ENCODE measurements around the gene DGKI. TPM values are rescaled to one million over a fixed set of nuclear protein-coding genes. Genes with fewer than 3 reads are reported as not detected.

The DGKI gene
- total and polyA plus RNA-seq, 10 donors, result 0.03 to 1.0 (median 0.45) TPM

DNA sequence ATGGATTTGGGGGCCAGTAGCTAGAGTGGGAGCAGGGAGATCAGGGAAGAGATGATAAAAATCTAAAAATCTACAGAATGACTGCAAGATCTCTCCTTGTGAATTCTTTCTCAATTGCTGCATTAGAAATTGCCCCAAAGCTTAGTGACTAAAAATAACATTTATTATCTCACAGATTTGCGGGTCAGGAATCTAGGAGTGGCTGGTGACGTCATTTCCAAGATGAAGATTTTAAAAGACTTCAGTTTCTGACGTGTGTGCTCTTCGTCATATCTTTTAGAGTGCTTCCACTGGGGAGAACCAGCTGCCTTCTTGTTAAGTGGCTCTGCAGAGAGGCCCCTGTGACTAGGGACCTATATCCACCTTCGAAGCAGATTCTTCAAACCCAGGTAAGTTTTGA is 112.6 kb downstream of the DGKI start:
- no peak for TF ChIP-seq POLR2A (IDR thresholded peaks at IDR 0.05)
- TF ChIP-seq, protein P1, sequence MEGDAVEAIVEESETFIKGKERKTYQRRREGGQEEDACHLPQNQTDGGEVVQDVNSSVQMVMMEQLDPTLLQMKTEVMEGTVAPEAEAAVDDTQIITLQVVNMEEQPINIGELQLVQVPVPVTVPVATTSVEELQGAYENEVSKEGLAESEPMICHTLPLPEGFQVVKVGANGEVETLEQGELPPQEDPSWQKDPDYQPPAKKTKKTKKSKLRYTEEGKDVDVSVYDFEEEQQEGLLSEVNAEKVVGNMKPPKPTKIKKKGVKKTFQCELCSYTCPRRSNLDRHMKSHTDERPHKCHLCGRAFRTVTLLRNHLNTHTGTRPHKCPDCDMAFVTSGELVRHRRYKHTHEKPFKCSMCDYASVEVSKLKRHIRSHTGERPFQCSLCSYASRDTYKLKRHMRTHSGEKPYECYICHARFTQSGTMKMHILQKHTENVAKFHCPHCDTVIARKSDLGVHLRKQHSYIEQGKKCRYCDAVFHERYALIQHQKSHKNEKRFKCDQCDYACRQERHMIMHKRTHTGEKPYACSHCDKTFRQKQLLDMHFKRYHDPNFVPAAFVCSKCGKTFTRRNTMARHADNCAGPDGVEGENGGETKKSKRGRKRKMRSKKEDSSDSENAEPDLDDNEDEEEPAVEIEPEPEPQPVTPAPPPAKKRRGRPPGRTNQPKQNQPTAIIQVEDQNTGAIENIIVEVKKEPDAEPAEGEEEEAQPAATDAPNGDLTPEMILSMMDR (IDR thresholded peaks at IDR 0.05 in 8 of 11, conservative IDR thresholded peaks at IDR 0.05 in 3 of 11), result no peak
- no peak for TF ChIP-seq POLR2AphosphoS5 (IDR thresholded peaks at IDR 0.05)
- WGBS, 5 donors, result 71 to 83% (median 80%) methylated on average over 5 of the region's 5 CpGs
- no peak overlapping the region for H3K27ac ChIP-seq
- no peak for DNase-seq
- H3K9me3 ChIP-seq, result no peaks in the 10 kb centered on the region
- no peaks in the 10 kb centered on the region for H3K36me3 ChIP-seq
- no peaks in the 10 kb centered on the region for H3K4me1 ChIP-seq
- intact Hi-C loops (cut with DNase I; ENCODE audit: low total_unique reads), result no loop called here
- no peak overlapping the region for H3K4me3 ChIP-seq
- peaks cover 0 to 10% (median 0%) of the 10 kb centered on the region in 7 donors for H3K27me3 ChIP-seq (replicated peaks in 1 of 7)

DNA sequence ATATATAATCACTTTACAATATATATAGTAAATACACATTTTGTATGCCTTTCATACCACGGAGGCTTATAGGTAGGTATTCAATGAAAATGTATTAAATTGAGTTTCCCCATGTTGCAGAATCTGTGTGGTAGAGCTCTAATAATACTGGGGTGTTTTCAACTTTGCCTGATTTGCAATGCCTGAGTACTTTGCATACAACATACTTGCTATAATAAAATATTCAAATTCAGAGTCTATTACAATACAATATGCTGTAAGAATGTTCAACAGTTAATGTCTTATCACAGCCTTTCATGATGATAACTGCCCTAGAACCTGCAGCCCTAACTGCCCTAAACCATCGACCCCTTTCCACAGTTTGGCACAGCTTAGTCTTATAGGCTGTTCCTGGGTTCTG is 114.6 kb downstream of the DGKI start:
- Histone ChIP-seq H3K9me3 (no peaks in the 10 kb centered on the region), H3K4me3 (no peak overlapping the region), H3K27me3 (replicated peaks in 1 of 7) (peaks cover 0 to 10% (median 0%) of the 10 kb centered on the region in 7 donors), H3K36me3 (no peaks in the 10 kb centered on the region), H3K4me1 (no peaks in the 10 kb centered on the region), H3K27ac (no peak overlapping the region)
- WGBS, 5 donors, result 74 to 90% (median 84%) methylated on average over 2 of the region's 2 CpGs
- no peak for DNase-seq
- TF ChIP-seq, protein P1 (IDR thresholded peaks at IDR 0.05 in 8 of 11, conservative IDR thresholded peaks at IDR 0.05 in 3 of 11), result no peak
- no peak for TF ChIP-seq POLR2A (IDR thresholded peaks at IDR 0.05)
- no peak for TF ChIP-seq POLR2AphosphoS5 (IDR thresholded peaks at IDR 0.05)
- intact Hi-C loops (cut with DNase I; ENCODE audit: low total_unique reads), result no loop called here

DNA sequence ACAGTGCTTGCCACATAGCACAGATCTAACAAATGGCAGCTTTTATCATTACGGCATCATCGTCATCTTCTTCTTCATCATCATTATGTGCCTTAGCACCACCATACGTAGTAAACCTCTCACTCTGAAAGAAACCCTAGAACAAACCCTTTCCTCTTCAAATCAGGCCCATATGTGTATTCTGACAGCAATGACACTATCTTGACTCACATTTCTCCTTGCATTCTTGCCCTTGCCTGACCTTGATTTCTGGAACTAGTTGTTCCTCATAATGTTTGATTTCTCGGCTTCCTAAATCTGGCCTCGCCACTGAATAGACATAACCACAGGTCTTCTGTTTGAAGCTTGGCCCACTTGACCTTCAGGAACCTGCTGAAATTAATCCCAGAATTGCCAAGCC is 115.3 kb downstream of the DGKI start:
- Histone ChIP-seq H3K27me3 (replicated peaks in 1 of 7) (peaks cover 0 to 10% (median 0%) of the 10 kb centered on the region in 7 donors), H3K36me3 (no peaks in the 10 kb centered on the region), H3K27ac (no peak overlapping the region), H3K4me3 (no peak overlapping the region), H3K9me3 (no peaks in the 10 kb centered on the region), H3K4me1 (no peaks in the 10 kb centered on the region)
- 77 to 93% (median 87%) methylated on average over 5 of the region's 5 CpGs for WGBS, 5 donors
- no peak for TF ChIP-seq POLR2A (IDR thresholded peaks at IDR 0.05)
- TF ChIP-seq, protein P1 (IDR thresholded peaks at IDR 0.05 in 8 of 11, conservative IDR thresholded peaks at IDR 0.05 in 3 of 11), result no peak
- no peak for TF ChIP-seq POLR2AphosphoS5 (IDR thresholded peaks at IDR 0.05)
- no peak for DNase-seq
- intact Hi-C loops (cut with DNase I; ENCODE audit: low total_unique reads), result no loop called here

DNA sequence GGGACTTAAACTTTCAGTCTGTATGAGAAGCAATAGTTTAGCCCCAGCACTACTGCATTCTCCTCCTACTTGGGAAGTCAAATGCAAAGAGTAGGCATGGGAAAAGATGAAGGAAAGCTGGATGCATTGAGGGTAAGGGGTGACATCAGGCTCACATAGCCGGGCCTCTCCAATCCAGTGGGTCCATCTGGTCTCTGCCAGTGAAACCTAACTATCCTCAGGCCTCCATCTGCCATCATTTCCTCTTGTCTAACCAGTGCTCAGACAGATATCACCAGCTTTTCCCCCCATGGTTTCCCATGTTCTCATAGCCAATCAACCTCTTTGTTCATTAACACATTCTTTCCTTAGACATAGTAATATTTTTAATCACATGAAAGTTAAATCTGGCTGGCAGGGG is 118.3 kb downstream of the DGKI start:
- Histone ChIP-seq H3K27me3 (replicated peaks in 1 of 7) (no peaks in the 10 kb centered on the region), H3K36me3 (no peaks in the 10 kb centered on the region), H3K4me1 (no peaks in the 10 kb centered on the region), H3K4me3 (no peak overlapping the region), H3K27ac (no peak overlapping the region), H3K9me3 (no peaks in the 10 kb centered on the region)
- TF ChIP-seq, protein P1 (IDR thresholded peaks at IDR 0.05 in 8 of 11, conservative IDR thresholded peaks at IDR 0.05 in 3 of 11), result no peak
- TF ChIP-seq POLR2A (IDR thresholded peaks at IDR 0.05), result no peak
- 41 to 88% (median 82%) methylated on average over 1 of the region's 1 CpG for WGBS, 5 donors
- intact Hi-C loops (cut with DNase I; ENCODE audit: low total_unique reads), result no loop called here
- DNase-seq, result no peak

Data from spleen (tissue), 11 donors.